ENCODE results near the gene KIFBP.
A peak's percentile ranks its signal among the peaks of the same experiment; 100 is the strongest.
"Not testable (repeated sequence)": the region's sequence is repeated elsewhere in the genome, so short reads cannot be mapped to it uniquely, and the experiment has no call there.

Gene KIFBP

GRCh38 chr10:69005704-69006485, 17.3 kb downstream of the KIFBP start:
- no peak for DNase-seq

GRCh38 chr10:69007260-69007659, 18.7 kb downstream of the KIFBP start:
- DNase-seq = no peak

DNA sequence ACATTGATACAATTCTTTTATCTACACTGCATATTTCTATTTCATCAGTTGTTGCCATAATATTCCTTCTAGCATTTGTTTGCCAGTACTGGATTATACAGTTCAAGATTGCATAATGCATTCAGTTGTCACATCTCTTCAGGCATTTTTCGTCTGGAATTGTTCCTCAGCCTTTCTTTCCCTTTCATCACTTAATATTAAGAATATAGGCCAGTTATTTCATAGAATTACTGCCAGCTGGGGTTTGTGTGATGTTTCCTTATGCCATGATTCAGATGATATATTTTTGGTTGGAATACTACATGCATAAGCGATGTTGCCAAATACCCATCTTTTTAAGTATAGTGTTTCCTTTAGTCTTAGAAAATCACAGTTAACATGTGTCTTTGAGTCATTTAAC, 20.8 kb downstream of the KIFBP start:
- DNase-seq = no peak

GRCh38 chr10:69010151-69010640, 21.6 kb downstream of the KIFBP start:
- no peak for DNase-seq

GRCh38 chr10:69012778-69013177, 24.2 kb downstream of the KIFBP start:
- DNase-seq = not testable (repeated sequence)

DNA sequence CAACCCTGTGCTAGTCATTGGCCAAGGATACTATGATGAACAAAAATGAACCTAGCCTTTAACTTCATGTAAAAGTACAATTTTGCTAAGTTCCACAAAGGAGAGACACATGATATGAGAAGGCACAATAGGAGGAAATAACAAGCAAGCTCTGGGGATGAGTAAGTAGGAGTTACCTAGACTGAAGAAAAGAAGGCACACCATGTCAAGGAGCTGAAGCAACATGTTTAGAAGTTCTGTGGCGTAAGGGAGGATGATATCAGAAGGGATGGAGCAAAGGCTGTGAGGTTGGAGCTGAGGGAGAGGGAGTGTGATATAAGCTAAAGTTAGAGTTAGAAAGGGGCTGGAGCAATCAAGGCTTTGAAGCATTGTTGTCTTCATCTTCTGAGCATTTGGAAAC, 25.6 kb downstream of the KIFBP start:
- no peak for DNase-seq

DNA sequence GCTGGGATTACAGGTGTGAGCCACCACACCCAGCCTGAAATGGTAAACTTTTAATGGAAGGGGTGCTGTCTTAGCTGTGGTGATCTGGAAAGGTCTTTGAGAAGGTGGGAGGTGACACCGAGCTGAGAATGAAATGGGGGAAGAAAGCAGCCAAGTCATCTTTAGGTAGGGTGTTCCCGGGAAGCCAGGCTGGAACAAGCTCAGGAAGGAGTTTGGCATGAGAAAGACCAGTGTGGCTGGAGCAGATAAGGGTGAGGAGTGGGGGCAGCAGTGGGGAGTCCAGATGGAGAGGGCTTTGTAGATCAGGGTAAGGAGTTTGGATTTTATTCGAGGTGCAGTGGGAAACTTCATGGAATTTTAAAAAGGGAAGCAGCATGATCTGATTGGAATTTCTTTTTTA, 30.0 kb downstream of the KIFBP start:
- DNase-seq = no peak

DNA sequence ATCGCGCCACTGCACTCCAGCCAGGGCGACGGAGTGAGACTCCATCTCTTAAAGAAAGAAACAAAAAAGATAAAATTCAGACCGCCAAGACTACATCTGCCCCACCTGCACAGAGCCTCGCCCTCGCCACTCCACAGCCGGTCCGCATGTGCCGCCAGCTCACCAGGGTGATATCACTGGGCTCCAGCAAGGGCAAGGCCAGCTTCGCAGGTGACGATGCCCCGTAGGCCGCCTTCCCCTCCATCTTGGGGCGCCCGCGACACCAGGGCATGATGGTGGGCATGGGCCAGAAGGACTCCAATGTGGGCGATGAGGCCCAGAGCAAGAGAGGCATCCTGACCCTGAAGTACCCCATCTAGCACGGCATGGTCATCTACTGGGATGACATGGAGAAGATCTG, 34.0 kb downstream of the KIFBP start:
- DNase-seq = no peak

DNA sequence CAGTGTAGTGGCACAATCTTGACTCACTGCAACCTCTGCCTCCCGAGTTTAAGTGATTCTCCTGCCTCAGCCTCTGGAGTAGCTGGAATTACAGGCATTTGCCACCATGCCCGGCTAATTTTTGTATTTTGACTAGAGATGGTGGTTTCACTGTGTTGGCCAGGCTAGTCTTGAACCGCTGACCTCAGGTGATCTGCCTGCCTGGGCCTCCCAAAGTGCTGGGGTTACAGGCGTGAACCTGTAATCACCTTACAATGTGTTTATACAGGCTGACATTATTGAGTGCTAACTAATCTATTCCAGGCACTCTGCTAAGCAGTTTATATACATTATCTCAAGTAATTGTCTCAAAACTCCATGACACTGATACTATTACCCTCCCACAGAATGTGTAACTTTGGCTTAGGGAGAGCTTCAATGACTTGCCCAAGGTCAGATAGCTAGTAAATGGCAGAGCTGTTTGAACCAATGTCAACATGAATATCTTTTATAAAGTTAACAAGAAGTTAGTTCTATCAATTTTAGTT, 36.8 kb downstream of the KIFBP start:
- DNase-seq = no peak

- DNase-seq = no peak
These were observed 44.7 kb downstream of the KIFBP start for GRCh38 chr10:69033256-69033655.

DNA sequence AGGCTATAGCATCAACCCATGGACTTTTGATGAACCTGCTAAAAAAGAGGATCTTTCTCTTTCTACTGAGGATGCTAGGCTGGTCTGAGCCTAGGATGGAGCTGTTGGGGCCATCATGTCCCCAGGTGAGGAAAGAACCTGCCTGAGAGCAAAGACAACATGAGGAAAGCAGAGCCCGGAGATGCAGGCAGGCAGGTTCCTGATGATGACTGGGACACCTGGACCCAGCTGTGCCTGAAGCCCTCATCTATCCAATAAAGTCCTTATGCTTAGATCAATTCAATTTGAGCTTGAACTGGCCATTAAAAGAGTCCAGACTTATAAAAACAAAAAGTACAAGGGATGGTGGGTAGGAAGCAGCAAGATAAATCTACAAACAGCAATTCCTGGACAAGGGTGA, 48.9 kb downstream of the KIFBP start:
- DNase-seq = no peak

DNA sequence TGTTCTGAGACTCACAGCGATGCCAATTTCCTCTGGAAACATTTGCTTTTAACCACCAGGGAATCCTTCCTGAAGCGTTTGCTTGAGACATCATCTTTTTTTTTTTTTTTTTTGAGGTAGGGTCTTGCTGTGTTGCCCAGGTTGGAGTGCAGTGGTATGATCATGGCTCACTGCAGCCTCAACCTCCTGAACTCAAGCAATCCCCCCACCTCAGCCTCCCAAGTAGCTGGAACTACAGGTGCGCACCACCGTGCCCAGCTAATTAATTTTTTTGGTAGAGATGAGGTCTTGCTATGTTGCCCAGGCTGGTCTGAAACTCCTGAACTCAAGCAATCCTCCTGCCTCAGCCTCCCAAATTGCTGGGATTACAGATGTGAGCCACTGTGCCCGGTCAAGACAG, 52.3 kb downstream of the KIFBP start:
- DNase-seq = not testable (repeated sequence)

- no peak for DNase-seq
These were observed 53.8 kb downstream of the KIFBP start for GRCh38 chr10:69042417-69042816.

- no peak for DNase-seq
These were observed 54.2 kb downstream of the KIFBP start for GRCh38 chr10:69042838-69043237.

DNA sequence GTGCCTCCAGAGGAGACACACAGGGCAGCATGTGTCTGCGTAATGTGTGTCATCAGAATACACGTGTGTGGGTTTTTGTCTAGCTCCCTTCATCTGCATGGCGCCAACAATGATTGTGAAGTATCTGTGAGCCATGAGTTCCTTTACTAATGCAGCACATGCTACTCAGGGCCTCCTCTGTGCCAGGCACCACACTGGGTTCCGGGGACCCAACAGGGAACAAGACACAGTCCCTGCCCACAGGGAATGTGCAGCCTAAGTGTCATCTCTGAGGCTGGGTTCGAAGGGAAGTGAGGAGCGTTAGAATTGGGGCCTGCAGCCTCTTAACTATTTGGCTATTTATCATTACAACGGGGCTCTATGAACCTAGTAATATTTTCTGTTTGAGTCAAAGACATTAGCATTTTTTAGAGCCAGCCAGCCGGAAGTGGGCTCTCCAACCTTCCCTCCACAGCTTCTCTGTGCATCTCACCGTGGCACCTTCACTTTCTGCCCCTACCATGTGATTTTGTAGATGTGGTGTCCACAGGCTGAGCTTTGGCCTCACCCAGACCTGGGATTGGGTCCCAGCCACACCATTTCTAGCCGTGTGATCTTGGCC, 55.4 kb downstream of the KIFBP start:
- no peak for DNase-seq

- DNase-seq = no peak
These were observed 55.9 kb downstream of the KIFBP start for GRCh38 chr10:69044546-69044945.

GRCh38 chr10:69045441-69046300, 57.1 kb downstream of the KIFBP start:
- no peak for DNase-seq

GRCh38 chr10:69047111-69047832, 58.7 kb downstream of the KIFBP start:
- no peak for DNase-seq

- DNase-seq = peak; percentile 28
These were observed 59.5 kb downstream of the KIFBP start for GRCh38 chr10:69048103-69048502.

GRCh38 chr10:69049566-69049961, 61.0 kb downstream of the KIFBP start:
- no peak for DNase-seq

GRCh38 chr10:69051303-69051702, 62.7 kb downstream of the KIFBP start:
- DNase-seq = no peak

DNA sequence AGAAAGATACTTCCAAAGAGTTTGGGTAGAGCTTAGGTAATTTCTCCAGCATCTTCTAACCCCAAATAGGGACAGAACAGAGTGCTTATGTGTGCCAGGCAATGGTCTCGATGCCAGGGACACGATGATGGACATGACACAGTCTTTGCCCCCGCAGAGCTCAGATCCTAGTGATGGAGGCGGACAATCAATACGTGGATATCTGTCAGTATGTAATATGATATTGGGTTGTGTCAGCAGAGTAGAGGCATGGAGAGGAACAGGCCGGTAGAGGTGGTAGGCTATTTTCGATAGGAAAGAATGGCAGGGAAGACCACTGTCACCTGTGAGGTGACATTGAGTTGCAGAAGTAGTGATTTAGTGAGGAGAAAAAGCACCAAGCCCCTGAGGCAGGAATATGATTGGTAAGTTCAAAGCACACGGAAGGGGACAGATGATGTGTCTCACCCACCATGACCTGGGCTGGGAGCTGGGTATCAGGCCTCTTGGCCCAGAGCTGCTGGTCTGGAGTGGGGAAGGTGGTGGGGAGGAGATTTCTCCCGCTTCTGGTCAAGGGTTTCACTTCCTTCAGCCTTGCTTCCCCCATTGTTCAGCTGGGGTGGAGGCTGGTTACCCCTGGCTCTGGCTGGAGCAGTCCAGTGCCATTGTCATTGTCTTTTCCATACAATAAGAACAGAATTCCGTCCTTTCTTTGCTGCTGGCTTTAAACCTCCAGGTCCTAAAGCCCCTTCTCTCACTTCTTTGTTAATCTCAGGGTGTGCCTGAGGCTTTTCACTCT, 63.3 kb downstream of the KIFBP start:
- no peak for DNase-seq

Measured in RPMI8226 (cell line).